DMS53 treated with DMSO at 0.1 percent for 48 hours (cell line): ENCODE results near the gene SLF2.
A peak's percentile ranks its signal among the peaks of the same experiment; 100 is the strongest.

ENCODE experiments used
- DNase-seq: peaks from one replicate; lab custom pipeline; 2025; ENCODE audit not compliant: unreplicated experiment; lab: John Stamatoyannopoulos, UW

SLF2 gene

GRCh38 chr10:100998183-100998990 lies 85.6 kb downstream of the SLF2 start:
- DNase-seq, result peak; percentile 67

DNA sequence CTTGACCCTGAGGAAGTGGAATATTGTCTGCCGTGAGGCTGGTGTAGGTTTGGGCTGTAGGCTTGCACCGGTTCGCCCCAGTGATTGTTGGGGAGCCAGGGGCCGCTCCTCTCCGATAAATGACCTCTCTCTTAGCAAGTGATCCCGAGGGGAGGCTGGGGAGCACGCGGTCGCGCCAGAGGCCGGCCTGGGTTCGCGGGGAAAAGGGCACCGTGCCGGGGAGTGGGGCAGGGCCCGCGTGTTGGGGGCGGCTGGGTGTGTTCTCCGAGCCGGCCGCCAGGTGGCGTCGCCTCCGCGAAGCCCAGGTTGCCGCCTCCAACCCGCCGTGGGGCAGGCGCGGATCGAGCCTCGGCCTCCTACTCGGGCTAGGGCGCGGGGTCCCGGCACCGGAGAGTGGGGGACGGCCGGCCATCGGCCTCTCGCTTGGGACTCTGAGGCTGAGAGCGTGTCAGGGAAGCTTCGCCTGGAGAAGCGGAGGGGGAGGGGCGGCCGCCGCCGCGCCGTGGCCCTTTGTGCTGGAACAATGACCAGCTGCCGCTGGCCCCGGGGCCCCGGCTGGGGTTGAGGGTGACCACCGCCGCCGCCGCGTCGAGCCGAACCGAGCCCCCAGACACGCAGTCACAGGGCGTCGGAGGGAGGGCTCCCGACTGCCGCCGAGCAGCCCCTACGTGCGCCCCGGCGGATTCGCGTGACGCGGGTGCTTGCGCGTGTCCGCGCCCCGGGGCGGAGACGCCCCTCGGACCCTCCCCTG lies 86.4 kb downstream of the SLF2 start:
- peak; percentile 49 for DNase-seq

- no peak for DNase-seq
These were observed 87.0 kb downstream of the SLF2 start, which contains the start of gene LZTS2 for GRCh38 chr10:100999742-101000126. Gene LZTS2, plus strand, starts transcription at chr10:100999808. Its CDS starts 2,731 bp downstream, at chr10:101002539.

- DNase-seq, result no peak
These were observed 87.6 kb downstream of the SLF2 start for GRCh38 chr10:101000127-101000914.

GRCh38 chr10:101000915-101001658 lies 88.3 kb downstream of the SLF2 start:
- DNase-seq, result no peak

GRCh38 chr10:101001659-101002035 lies 88.9 kb downstream of the SLF2 start:
- no peak for DNase-seq

DNA sequence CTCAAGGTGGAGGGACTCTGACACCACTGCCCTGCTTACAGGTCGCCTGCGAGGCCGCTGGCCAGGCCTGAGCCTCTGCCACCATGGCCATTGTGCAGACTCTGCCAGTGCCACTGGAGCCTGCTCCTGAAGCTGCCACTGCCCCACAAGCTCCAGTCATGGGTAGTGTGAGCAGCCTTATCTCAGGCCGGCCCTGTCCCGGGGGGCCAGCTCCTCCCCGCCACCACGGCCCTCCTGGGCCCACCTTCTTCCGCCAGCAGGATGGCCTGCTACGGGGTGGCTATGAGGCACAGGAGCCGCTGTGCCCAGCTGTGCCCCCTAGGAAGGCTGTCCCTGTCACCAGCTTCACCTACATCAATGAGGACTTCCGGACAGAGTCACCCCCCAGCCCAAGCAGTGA lies 89.7 kb downstream of the SLF2 start:
- no peak for DNase-seq

DNA sequence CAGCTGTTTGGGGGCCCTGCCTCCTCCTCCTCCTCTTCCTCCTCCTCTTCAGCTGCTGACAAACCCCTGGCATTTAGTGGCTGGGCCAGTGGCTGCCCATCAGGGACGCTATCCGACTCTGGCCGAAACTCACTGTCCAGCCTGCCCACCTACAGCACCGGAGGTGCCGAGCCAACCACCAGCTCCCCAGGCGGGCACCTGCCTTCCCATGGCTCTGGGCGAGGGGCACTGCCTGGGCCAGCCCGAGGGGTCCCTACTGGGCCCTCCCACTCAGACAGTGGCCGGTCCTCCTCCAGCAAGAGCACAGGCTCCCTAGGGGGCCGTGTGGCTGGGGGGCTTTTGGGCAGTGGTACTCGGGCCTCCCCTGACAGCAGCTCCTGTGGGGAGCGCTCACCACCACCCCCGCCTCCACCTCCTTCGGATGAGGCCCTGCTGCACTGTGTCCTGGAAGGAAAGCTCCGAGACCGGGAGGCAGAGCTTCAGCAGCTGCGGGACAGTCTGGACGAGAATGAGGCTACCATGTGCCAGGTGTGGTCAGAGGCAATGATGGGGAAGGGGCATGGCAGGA lies 91.0 kb downstream of the SLF2 start:
- DNase-seq, result no peak

DNA sequence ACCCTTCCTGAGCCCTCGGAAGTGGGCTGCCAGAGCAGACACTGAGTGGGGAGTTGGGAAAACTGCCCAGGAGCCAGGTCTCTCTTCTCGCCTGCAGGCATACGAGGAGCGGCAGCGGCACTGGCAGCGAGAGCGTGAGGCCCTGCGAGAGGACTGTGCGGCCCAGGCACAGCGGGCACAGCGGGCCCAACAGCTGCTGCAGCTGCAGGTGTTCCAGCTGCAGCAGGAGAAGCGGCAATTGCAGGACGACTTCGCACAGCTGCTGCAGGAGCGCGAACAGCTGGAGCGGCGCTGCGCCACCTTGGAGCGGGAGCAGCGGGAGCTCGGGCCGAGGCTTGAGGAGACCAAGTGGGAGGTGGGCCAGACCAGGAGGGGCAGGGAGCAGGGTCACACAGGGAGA lies 92.6 kb downstream of the SLF2 start:
- DNase-seq, result no peak

DNA sequence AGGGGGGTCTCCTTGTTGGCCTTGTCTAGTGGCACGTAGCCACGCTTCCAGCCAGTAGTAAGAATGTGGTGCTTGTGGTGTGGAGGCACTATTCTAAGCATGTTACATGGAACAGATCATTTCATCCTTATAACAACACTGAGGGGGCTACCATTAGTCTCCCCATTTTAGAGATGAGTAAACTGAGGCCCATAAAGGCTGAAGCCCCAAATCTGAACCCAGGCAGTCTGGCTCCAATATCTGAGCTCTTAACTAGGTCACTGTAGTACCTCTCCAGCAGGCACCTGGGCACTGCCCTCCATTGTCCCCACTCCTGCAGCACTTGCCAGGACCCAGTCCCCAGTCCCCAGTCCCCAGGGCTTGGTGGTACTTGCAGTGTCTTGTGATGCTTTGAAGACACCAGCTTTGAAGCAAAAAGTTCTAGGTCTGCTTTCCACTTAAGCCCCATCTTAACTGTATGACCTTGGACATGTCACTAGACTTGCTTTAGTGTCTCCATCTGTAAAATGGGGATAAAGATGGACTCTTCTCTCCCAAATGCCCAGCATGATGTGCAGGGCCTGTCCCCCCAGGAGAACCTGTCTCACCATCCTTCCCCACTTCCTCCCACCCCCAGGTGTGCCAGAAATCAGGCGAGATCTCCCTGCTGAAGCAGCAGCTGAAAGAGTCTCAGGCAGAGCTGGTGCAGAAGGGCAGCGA lies 93.3 kb downstream of the SLF2 start:
- DNase-seq, result no peak

DNA sequence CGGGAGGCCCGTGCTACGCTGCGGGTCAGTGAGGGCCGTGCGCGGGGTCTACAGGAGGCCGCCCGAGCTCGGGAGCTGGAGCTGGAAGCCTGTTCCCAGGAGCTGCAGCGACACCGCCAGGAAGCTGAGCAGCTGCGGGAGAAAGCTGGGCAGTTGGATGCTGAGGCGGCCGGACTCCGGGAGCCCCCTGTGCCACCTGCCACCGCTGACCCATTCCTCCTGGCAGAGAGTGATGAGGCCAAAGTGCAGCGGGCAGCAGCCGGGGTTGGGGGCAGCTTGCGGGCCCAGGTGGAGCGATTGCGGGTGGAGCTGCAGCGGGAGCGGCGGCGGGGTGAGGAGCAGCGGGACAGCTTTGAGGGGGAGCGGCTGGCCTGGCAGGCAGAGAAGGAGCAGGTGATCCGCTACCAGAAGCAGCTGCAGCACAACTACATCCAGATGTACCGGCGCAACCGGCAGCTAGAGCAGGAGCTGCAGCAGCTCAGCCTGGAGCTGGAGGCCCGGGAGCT lies 93.9 kb downstream of the SLF2 start:
- no peak for DNase-seq

GRCh38 chr10:101007099-101007711 lies 94.4 kb downstream of the SLF2 start:
- DNase-seq, result no peak

DNA sequence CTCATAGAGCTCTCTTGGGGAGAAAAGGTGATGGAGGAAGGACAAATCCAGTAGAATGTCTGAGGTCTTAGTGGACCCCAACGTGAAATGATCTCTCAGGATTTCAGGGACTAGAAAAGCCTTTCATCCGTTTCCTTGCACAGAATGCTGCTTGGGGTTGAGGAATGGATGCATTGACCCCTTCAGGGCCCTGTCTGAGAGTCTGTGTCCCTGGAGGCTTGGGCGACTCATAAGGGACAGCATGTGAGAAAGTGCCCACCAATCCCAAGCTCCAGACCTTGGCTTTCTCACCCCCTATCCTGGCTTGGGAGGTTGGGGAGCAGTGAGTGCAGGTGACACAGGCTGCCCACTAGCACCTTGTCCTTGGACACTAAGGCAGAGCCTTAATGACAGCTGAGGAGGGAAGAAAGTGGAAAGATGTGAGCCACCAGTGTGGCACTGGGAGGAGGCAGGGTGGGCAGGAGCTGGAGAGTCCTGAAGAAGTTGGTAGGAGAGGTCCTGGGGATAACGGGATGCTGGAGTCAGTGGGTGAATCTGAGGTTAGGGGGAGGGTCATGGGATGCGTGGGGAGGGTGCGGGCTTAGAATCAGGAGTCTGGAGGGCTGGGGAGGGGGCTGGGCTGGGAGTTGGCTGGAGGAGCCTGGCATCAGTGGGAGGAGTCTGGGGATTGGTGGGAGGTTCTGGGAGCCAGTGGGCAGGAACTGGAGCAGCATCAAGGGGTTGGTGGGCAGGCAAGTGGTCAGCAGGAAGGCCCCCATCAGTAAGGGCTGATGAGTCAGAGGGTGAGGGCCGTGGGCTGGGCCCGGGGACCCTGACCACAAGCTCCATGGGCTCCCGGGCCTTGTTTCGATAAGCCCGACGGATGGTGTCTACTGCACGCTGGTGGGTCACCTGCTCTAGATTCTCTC lies 95.4 kb downstream of the SLF2 start:
- no peak for DNase-seq

GRCh38 chr10:101008823-101009423 lies 96.2 kb downstream of the SLF2 start:
- DNase-seq, result no peak

DNA sequence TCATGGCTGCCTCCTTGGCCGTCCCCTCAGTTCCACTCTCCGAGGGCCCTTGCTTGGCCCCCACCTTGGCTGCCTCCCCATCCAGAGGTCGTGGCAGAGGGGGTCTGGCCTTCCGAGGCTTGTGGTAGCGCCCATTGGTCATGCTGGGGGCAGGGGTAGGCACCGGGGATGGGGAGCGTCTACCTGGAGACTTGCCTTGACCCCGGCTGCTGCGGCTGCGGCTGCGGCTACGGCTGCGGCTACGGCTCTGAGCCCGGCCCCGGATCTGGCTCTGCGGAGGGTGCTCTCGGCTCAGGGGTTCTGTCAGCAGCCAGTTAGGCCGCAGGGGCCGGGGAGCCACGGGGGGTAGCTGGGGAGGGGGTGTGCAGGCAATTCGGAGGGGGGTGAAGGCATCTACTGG lies 97.6 kb downstream of the SLF2 start:
- DNase-seq, result no peak

DNA sequence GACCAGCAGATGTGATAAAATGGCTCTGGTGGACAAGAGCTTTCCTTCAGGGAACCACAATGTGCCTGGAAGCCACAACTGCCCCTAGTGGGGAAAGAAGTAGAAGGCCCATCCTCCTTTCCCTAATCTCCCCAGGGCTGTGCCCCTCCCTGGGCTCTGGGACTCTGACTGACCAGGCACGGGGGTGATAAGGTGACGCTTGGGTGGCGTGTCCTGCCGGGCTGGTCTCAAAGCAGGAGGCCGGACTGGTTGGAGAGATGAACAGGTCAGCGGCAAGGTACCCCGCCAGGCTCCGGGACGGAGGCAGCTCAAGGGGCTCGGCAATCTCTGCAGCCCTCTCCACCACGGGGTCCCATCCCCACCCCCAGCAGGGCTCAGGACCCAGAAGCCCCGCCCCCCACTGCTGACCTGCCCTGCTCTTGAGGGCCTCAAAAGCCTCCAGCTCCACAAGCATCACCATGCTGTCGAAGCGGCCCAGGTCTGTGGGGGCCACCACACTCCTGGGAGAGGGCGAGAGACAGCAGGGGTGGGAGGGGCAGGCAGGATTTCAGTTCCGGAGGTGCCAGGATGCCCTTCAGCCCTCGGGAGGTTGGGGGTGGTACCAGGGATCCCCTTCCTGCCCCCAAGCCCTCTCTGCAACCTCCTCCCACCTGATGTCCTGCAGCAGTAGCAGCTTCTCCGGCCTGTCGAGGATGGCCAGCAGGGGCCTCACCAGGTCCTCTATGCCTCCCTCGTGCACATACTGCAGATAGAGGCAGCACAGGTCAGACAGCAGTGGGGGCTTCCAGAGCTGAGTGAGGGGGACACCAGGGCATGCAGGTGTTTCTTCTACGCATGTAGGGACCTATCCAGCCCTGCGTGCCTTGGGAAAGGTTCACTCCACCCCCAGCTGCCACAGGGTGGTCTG lies 99.0 kb downstream of the SLF2 start:
- DNase-seq, result no peak
